GM21737 (cell line): Measurements from ENCODE around the gene DUX4.
"Not testable (repeated sequence)": the region's sequence is repeated elsewhere in the genome, so short reads cannot be mapped to it uniquely, and the experiment has no call there.

Experiments used
- ATAC-seq: cut with Tn5 transposase; IDR thresholded peaks from one replicate; pipeline ENCODE4 v1.9.1; 2021; ENCODE audit warnings: mild to moderate bottlenecking, moderate library complexity; ENCODE audit not compliant: unreplicated experiment

Gene DUX4

DNA sequence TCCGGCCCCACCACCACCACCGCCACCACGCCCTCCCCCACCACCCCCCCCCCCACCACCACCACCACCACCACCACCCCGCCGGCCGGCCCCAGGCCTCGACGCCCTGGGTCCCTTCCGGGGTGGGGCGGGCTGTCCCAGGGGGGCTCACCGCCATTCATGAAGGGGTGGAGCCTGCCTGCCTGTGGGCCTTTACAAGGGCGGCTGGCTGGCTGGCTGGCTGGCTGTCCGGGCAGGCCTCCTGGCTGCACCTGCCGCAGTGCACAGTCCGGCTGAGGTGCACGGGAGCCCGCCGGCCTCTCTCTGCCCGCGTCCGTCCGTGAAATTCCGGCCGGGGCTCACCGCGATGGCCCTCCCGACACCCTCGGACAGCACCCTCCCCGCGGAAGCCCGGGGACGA, at the start of gene DUX4:
TSS of gene DUX4 (plus strand) at position 347 of the 400 bp plus-strand sequence. CDS start at position 347, 0 bp downstream.
- not testable (repeated sequence) for ATAC-seq

DNA sequence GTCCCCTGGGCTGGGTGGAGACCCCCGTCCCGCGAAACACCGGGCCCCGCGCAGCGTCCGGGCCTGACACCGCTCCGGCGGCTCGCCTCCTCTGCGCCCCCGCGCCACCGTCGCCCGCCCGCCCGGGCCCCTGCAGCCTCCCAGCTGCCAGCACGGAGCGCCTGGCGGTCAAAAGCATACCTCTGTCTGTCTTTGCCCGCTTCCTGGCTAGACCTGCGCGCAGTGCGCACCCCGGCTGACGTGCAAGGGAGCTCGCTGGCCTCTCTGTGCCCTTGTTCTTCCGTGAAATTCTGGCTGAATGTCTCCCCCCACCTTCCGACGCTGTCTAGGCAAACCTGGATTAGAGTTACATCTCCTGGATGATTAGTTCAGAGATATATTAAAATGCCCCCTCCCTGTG, 1.9 kb downstream of the DUX4 start:
- ATAC-seq = not testable (repeated sequence)

DNA sequence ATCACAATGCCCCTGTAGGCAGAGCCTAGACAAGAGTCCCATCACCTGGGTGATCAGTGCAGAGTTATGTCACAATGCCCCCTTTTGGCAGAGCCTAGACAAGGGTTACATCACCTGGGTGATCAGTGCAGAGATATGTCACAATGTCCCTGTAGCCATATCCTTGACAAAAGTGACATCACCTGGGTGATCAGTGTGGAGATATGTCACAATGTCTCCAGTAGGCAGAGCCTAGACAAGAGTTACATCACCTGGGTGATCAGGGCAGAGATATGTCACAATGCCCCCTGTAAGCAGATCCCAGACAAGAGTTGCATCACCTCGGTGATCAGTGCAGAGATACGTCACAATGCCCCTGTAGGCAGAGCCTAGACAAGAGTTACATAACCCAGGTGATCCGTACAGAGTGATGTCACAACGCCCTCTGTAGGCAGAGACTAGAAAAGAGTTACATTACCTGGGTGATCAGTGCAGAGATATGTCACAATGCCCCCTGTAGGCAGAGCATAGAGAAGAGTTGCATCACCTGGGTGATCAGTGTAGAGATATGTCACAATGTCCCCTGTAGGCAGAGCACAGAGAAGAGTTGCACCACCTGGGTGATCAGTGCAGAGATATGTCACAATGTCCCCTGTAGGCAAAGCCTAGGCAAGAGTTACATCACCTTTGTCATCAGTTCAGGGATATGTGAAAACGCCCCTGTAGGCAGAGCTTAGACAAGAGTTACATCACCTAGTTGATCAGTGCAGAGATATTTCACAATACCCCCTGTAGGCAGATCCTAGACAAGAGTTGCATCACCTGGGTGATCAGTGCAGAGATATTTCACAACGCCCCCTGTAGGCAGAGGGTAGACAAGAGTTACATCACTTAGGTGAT, 4.4 kb downstream of the DUX4 start:
- peak; percentile 41 for ATAC-seq

DNA sequence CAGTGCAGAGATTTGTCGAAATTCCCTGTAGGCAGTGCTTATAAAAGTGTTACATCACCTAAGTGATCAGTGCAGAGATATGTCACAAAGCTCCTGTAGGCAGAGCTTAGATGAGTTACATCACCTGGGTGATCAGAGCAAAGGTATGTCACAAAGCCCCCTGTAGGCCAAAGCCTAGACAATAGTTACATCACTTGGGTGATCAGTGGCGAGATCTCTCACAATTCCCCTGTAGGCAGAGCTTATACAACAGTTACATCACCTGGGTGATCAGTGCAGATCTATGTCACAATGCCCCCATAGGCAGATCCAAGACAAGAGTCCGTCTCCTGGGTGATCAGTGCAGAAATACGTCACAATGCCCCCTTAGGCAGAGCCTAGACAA, 5.0 kb downstream of the DUX4 start:
- peak; percentile 21 for ATAC-seq

DNA sequence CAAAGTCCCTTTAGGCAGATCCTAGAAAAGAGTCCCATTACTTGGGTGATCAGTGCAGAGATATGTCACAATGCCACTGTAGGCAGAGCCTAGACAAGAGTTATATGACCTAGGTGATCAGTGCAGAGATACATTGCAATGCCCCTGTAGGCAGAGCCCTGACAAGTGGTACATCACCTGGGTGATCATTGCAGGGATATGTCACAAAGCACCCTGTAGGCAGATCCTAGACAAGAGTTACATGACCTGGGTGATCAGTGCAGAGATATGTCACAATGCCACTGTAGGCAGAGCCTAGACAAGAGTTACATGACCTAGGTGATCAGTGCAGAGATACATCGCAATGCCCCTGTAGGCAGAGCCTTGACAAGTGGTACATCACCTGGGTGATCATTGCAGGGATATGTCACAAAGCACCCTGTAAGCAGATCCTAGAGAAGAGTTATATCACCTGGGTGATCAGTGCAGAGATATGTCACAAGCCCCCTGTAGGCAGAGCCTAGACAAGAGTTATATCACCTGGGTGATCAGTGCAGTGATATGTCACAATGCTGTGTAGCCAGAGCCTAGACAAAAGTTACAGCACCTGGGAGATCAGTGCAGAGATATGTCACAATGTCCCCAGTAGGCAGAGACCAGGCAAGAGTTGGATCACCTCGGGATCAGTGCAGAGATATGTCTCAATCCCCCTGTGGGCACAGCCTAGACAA, 5.6 kb downstream of the DUX4 start:
- ATAC-seq = peak; percentile 71

DNA sequence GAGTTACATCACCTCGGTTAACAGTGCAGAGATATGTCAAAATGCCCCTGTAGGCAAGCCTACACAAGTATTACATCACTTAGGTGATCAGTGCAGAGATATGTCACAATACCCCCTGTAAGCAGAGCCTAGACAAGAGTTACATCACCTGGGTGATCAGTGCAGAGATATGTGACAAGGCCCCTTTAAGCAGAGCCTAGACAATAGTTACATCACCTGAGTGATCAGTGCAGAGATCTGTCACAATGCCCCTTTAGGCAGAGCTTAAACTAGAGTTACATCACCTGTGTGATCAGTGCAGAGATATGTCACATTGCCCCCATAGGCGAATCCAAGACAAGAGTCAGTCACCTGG, 6.1 kb downstream of the DUX4 start:
- peak; percentile 20 for ATAC-seq

DNA sequence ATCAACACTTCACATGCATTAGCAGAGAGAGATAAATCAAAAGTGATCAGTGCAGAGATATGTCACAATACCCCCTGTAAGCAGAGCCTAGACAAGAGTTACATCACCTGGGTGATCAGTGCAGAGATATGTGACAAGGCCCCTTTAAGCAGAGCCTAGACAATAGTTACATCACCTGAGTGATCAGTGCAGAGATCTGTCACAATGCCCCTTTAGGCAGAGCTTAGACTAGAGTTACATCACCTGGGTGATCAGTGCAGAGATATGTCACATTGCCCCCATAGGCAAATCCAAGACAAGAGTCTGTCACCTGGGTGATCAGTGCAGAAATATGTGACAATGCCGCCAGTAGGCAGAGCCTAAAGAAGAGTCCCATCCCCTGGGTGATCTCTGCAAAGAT, 7.4 kb downstream of the DUX4 start:
- not testable (repeated sequence) for ATAC-seq

DNA sequence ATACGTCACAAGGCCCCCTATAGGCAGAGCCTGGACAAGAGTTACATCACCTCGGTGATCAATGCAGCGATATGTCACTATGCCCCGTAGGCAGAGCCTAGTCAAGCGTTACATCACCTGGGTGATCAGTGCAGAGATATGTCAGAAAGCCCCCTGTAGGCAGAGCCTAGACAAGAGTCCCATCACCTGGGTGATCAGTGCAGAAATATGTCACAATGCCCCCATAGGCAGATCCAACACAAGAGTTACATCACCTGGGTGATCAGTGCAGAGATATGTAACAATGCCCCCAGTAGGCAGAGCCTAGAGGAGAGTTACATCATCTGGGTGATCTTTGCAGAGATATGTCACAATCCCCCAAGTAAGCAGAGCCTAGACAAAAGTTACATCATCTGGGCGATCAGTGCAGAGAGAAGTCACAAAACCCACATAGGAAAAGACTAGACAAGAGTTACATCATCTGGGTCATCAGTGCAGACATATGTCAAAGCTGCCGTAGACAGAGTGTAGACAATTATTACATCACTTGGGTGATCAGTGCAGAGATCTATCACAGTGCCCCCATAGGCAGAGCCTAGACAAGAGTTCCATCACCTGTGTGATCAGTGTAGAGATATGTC, 8.0 kb downstream of the DUX4 start:
- not testable (repeated sequence) for ATAC-seq

DNA sequence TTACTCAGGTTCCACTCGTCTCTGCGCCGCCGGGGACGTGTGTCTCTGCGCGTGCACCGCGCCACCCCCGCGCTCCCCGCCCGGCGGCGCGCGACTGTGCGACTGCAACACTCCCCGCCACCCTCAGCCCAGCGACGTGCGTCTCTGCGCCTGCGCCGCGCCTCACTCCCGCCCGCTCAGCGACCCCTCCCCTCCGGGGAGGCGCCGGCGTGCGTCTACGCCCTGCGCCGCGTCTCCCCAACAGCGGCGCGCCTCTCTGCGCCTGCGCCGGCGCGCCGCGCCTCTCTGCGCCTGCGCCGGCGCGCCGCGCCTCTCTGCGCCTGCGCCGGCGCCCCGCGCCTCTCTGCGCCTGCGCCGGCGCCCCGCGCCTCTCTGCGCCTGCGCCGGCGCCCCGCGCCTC, 29.9 kb downstream of the DUX4 start:
- ATAC-seq = not testable (repeated sequence)
